ENCODE data around the gene CCDC197. TPM values are rescaled to one million over a fixed set of nuclear protein-coding genes. Genes with fewer than 3 reads are reported as not detected.

The CCDC197 gene
- total and polyA plus RNA-seq, 9 donors: not detected

DNA sequence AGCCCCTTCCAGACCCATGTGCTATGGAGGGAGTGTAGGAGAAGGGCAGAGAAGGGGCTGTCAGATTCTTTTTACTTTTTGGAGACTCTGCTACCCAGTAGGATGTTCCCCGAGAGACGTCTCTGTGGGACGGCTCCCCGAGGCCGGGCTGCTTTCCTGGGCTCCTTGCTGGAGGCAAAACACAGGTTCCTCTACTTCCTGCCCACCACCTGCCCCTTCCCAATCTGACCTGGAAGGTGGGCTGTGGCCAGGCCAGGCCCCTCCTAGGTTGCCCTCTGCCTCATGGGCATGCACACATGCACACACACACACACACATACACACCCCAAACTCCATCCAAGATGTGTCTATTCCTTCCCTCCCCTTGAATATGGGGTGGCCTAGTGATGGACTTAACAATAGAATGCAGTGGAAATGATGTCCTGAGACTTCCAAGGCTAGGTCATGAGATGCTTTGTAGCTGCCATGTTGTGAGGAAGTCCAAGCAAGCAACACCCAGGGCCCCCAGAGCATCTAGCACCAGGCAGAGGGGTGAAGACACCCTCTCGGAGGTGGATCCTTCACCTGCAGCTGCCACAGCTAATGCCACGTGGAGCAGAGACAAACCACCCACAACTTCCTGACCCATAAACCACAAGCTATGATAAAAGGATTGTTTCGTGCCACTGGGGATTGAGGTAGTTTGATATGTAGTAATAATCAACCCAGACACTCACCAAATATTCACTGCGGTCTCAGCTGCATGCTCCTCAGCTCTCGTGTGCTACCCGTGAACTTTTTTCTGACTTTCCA, 19.1 kb upstream of the CCDC197 start:
- no peak overlapping the region for H3K4me3 ChIP-seq
- no peak for DNase-seq
- no peaks in the 10 kb centered on the region for H3K9me3 ChIP-seq
- no peak overlapping the region for H3K27ac ChIP-seq
- H3K27me3 ChIP-seq: no peaks in the 10 kb centered on the region
- 82 to 89% (median 86%) methylated on average over 11 of the region's 11 CpGs for WGBS, 3 donors
- intact Hi-C loops (cut with DNase I): no loop called here
- no peak for TF ChIP-seq POLR2A (IDR thresholded peaks at IDR 0.05)
- TF ChIP-seq EP300 (IDR thresholded peaks at IDR 0.05): no peak
- no peak for TF ChIP-seq CTCF (IDR thresholded peaks at IDR 0.05)
- H3K4me1 ChIP-seq (ENCODE audit: insufficient read depth): no peaks in the 10 kb centered on the region
- no peaks in the 10 kb centered on the region for H3K36me3 ChIP-seq

DNA sequence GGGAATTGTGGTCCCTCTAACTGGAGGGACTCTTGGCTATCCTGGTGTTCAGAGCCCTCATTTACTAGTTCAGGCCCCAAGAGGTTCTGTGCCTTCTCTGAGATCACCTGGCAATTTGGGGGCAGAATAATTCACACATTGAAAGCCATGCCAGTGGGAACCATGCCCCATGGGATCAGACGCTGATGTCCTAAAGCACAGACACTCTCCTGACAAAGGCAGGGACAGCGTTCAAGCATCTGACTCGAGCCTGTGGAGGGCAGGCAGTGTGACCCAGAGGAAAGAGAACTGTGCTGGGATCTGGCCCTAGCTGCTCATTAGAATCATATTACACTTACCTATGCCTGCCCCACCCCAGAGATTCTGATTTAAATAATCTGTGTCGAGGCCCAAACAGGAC, 18.4 kb upstream of the CCDC197 start:
- Histone ChIP-seq H3K27ac (no peak overlapping the region), H3K4me3 (no peak overlapping the region), H3K36me3 (no peaks in the 10 kb centered on the region), H3K9me3 (no peaks in the 10 kb centered on the region), H3K27me3 (no peaks in the 10 kb centered on the region), H3K4me1 (ENCODE audit: insufficient read depth) (no peaks in the 10 kb centered on the region)
- 68 to 76% (median 76%) methylated on average over 4 of the region's 4 CpGs for WGBS, 3 donors
- DNase-seq: no peak
- TF ChIP-seq EP300 (IDR thresholded peaks at IDR 0.05) (no peak), POLR2A (IDR thresholded peaks at IDR 0.05) (no peak), CTCF (IDR thresholded peaks at IDR 0.05) (no peak)
- intact Hi-C loops (cut with DNase I): no loop called here

DNA sequence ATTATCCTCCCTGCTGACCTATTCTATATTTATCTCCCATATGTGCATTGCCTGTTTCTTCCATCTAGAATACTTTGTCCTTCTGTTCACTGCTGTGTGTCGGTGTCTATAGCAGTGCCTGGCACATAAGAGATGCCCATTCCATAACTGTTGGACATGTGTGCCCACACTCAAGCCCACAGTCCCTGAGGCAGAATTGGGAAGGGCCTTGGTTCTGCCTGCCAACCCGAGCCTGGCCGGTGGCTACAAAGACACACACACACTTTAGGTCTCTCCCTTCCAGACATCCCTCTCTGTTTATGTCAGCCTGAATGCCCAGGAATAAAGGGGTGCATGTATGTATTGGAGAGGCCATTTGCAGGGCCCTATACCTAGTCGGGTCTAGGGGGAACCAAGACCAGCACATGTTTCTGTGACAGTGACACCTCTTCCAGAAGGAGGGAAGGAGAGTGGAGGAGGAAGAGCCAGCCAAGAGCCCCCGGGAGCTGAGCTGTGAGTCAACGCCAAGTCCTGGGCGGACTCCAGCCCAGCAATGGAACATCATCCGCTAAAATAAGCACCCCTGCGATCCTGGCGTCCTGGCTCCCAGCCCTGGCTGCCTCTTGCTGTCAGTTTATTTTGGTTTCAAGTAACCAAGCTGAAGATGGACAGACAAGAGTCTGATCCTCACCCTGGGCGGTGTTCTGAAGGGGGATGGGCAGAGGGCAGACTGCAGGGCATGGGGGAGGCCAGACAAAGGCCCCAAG, 16.5 kb upstream of the CCDC197 start:
- DNase-seq: peak in 2 of 5 donors; percentile 39 to 47
- 62 to 66% (median 62%) methylated on average over 11 of the region's 11 CpGs for WGBS, 3 donors
- Histone ChIP-seq H3K36me3 (no peaks in the 10 kb centered on the region), H3K27me3 (no peaks in the 10 kb centered on the region), H3K4me3 (no peak overlapping the region), H3K4me1 (ENCODE audit: insufficient read depth) (peaks cover 2% of the 10 kb centered on the region), H3K27ac (no peak overlapping the region), H3K9me3 (no peaks in the 10 kb centered on the region)
- TF ChIP-seq POLR2A (IDR thresholded peaks at IDR 0.05): no peak
- no peak for TF ChIP-seq EP300 (IDR thresholded peaks at IDR 0.05)
- no peak for TF ChIP-seq CTCF (IDR thresholded peaks at IDR 0.05)
- intact Hi-C loops (cut with DNase I): no loop called here

DNA sequence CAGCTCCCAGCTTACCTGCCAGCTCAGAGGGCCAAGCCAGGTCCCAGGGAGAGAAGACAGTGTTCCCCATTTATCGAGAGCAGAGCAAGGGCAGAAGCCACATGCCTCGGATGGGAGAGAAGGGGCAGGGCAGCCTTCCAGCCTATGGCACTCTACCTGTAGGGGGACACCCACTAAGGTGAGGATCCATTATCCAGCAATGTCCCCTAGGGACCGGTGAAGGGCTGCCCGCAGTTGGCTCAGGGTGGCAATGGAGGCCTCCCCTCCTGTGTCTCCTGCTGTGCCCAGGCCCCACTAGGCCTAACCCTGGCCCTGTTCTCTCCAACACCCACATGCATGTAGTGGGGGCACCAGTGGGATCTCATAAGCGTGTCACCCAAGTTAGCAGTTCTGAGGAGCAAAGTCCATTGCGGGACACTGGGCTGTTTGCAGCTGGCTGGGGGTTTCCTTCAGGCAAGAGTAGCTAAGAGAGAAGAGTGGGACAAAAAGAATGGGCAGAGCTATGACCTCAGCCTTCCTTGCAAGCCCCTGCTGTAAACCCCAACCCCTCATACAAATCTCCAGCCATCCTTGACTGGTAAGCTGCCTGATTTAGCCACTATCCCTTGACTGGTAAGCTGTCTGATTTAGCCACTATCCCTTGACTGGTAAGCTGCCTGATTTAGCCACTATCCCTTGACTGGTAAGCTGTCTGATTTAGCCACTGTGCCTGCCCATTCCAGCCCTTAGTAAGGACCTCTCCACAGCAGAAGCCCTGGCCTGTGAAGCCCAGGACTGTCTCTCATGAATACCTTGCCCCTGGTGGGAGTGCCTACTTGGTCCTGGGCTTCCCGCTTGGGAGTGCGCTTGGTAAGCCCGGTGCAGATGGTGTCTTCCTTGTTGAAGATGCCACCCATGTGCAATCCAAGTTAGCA, 15.5 kb upstream of the CCDC197 start:
- Histone ChIP-seq H3K27me3 (no peaks in the 10 kb centered on the region), H3K27ac (no peak overlapping the region), H3K4me1 (ENCODE audit: insufficient read depth) (peaks cover 2% of the 10 kb centered on the region), H3K36me3 (no peaks in the 10 kb centered on the region), H3K4me3 (no peak overlapping the region), H3K9me3 (no peaks in the 10 kb centered on the region)
- no peak for DNase-seq
- no peak for TF ChIP-seq CTCF (IDR thresholded peaks at IDR 0.05)
- no peak for TF ChIP-seq EP300 (IDR thresholded peaks at IDR 0.05)
- no peak for TF ChIP-seq POLR2A (IDR thresholded peaks at IDR 0.05)
- 92 to 93% (median 92%) methylated on average over 9 of the region's 9 CpGs for WGBS, 3 donors
- intact Hi-C loops (cut with DNase I): no loop called here

All from ovary (tissue), 9 donors.